GM18511 (cell line): ENCODE measurements around the gene SP140.
"Not testable (repeated sequence)": the region's sequence is repeated elsewhere in the genome, so short reads cannot be mapped to it uniquely, and the experiment has no call there.

Experiments
- ATAC-seq: cut with Tn5 transposase; IDR thresholded peaks from one replicate; pipeline ENCODE4 v1.9.1; 2021; ENCODE audit warnings: mild to moderate bottlenecking, moderate library complexity; ENCODE audit not compliant: unreplicated experiment

SP140 gene

DNA sequence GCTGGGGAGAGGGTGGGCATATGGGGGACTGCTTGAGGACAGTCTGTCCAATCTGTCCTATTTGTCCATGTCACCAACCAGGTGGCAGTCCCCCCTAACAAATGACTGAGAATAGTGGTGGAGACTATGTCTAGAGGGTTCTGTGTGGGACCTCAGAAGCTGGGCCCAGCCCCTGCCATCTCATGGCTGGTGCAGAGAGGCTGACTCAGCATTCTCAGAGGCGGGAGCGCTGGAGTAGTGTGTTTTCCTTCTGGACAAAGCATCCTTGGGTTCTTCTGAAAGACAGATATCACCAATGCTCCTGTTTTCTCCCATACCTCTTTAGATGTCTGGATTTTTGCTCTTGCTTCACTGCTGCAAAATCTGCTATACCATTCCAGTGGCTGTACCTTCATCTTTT, 57.4 kb downstream of the SP140 start:
- ATAC-seq: no peak

DNA sequence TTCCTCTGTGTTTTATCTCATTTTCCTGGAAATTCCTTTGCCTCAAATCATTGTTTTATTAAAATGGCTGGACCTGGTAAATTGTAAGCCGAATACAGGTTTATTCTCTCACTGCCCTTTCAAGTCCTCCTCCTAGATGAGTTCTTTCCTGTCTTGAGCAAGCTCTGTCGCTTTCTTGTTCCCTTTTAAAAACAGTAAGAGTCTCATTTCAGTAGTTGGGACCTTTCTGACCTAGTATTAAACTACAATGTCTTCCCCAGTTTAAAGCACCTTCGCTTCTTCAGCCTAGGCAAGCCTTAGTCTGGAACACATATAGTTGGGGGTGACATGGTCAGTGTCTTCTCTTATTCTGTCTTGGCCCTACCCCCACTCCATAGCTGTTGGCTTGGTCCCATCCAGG, 60.5 kb downstream of the SP140 start:
- ATAC-seq: no peak

DNA sequence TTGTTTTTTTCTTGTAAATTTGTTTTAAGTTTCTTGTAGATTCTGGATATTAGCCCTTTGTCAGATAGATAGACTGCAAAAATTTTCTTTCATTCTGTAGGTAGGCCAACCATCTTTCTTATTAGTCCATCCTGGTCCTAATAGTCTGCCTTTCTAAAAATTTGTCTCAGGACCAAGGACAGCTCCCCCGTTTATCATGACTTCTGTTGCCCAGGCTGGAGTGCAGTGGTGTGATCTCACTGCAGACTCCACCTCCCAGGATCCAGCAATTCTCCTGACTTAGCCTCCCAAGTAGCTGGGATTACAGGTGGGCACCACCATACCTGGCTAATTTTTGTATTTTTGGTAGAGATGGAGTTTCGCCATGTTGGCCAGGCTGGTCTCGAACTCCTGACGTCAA, 63.8 kb downstream of the SP140 start:
- ATAC-seq: not testable (repeated sequence)

DNA sequence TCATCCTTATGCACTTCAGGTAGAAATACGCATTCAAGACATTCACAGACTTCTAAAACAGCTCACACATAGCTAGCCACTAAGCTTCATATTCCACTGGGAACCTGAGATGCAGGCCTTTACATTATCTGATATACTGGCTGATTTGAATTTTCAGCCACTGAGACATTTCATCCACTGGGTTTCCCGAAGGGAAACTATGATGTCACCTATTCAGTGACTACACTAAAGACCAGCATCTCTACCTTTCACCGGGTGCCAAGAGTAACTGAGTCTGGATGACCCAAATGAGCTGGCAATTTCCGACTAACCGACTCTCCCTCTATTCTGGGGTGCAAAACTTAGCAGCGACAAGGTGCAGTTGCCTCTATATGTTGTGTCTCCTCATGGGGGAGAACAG, 69.7 kb downstream of the SP140 start:
- no peak for ATAC-seq

DNA sequence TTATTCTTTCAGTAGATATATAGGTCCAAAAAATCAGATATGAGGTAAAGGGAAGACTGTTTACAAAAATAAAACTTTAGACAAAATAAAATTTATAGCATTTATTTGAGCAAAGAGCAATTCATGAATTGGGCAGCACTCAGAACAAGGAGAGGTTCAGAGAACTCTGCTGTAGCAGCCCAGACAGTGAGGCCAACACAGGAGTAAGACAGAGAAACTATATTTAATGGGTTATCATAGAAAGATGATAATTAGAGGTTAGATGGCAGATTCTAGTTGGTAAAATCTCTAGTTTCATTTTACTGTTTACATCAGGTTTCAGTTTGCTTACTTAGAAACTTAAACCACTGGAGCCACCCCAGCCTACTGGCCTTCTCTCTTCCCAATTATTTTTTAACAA, 71.4 kb downstream of the SP140 start:
- no peak for ATAC-seq

DNA sequence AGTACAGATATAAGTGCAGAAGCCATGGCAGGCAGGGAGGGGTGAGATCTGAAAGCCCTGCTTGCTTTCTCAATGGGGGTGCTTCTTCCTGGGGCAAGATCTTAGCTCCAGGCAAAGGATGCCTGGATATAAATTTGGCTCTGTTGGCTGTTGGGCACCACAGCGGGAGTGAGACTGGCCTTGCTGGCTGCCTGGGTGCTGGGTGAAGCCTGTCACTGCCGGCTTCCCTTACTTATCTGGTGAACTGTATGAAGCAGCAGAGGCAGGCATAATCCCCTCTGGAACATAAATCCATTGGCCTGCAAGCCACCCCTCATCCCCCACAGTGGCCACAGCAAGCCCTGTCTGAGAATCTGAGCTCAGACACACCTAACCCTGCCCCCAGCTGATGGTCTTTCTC, 74.1 kb downstream of the SP140 start:
- ATAC-seq: no peak

DNA sequence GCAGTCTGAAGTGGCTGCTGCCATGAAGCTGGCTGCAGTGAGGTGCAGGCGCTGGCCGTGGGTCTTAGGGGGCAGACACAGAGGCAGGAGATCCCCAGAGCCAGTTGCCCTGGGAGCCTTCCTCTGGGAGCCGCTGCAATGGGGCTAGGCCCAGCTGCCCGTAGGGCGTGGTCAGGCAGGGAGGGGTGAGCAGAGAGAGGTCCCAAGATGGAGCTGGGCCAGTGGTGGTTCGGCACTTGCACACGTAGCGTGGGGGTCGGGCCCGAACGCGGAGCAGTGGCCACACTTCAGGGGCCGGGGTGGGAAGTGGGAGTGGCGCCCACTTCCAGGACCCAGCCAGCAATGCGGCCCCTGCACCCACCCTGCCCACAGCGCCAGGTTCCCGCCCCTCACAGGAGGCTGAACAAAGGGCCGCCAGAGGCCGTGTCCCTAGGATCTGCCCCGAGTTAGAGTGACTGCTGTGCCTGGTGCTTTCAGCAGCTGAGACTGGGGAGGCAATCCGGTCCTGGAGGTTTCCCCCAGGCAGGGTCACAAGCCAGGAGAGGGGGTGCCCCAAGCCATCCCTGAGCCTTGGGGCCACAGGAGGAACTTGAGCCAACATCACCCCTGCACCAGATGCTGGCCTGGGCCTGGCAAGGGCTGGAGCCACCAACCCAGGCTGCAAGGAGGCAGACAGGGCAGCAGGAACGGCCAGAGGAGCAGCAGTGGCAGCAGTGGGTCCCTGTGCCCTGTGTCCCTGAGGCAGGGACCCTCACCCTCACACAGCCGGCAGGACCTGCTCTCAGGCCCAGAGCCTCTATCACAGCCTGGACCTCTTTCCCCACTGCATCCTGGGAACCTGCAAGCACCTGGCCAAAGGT, 80.1 kb downstream of the SP140 start:
- ATAC-seq: no peak

DNA sequence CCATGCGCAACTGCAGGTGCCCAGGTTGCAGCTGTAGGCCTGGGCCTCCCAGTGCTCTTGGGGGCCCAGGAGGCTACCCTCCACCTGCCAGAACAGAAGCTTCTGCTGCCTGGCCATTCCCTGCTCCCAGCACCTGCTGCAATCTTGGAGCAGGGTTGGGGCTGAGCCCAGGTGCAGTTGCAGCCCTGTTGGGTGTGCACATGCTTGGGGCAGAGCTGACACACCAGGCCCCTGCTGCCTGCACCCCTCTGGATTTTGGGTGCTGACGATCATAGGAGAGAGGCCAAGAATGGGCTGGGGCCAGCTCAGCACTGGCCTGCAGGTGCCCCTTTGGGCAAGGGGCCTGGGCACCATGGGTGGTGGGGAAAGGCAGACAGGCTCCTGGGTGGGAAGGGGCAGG, 80.9 kb downstream of the SP140 start:
- no peak for ATAC-seq

DNA sequence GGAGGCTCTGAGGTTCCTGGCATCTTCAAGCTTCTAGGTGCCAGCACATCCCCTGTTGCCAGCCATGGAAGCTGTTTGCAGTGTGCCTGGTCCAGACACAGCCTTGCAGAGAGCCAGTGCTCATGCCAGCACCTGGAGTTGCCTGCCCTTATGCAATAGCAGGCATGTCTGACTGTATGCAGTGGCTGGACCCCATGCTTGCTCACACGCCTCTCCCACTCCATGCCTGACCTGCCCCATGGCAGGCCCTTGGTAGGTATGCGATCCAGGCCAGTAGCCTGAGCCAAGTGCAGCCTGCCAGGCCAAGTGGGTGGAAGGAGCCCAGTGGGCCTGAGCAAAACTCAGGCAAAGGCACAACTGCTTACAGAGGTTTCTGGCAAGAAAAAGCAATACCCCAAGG, 81.9 kb downstream of the SP140 start:
- ATAC-seq: no peak

DNA sequence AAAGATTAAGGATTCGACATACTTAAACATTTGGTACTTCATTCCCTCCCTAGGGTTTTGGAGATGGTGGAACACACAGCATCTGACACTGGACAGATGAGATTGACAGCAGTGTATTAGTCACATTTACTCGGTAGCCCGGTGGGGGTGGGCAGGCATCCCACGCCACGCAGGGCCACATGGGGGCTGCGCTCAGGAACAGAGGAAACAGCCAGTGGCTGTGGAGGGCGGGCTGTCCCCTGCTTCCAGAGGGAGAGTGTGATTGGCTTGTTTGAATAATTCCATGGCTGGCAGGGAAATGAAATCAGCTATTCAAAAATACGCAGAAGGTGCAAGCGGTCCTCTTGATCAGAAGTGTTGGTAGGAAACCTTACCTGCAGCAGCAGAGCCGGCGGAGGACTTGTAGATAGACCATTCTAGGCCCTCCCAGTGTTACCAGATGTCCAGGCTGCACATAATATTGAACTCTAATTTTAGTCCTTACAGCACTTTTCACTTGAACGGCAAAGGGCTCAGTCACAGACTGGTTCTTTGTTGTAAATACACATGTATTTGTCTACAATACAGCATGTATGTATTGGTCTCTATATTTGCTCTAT, 83.0 kb downstream of the SP140 start:
- ATAC-seq: no peak

DNA sequence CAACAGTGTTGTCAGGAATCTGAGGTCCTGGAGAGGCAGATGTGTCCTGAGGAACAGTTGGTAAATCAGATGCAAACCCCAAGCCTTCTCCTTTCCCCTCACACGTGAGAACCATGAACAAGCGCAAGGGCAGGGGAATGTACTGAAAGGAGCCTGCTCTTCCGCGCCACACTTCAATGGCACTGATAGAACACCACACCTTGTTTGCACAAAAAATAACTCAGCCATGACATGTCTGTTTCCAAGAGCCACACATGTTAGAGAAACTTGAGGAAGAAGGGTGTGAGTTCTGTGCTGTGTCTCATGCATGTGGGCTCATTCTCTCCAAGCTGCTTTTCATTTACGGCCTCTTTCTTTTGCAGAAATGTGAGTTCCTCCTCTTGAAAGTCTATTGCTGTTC, 85.3 kb downstream of the SP140 start:
- ATAC-seq: not testable (repeated sequence)

DNA sequence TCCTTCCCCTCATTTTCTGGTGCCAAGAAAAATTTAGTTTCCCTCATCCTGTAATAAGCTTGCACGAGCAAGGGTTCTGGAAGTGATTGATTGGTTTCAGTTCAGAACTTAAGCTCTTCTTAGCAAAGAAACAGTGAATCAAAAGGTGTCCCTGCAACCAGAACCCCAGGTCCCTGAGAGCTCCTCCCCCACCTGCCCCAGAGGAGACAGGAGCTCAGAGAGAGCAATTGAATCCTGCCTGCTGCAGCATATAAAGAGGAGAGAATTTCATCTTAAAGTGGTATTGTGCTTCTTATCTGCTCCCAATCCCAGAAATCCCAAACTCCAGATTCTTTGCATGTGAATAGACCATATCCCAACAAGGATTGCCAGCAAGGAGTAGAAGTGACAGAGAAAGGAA, 86.1 kb downstream of the SP140 start:
- ATAC-seq: not testable (repeated sequence)

DNA sequence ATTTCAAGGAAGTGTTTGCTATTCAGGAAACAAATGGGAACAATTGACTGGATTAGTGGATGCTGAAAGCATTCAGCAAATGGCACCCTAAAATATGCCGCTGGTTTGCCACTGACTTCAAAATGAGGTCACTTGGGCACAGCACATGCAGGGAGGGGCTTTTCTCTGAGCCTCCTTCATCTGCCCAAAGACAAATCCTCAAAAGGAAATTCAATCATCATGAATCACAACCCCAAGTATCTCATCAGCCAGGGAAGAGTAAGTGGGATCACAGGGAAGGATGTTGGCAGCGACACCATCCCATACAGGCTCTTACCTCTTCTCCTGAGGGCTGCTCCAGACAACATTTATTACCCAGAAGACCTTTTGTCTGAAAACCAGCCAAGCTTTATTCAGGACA, 87.1 kb downstream of the SP140 start:
- ATAC-seq: no peak

DNA sequence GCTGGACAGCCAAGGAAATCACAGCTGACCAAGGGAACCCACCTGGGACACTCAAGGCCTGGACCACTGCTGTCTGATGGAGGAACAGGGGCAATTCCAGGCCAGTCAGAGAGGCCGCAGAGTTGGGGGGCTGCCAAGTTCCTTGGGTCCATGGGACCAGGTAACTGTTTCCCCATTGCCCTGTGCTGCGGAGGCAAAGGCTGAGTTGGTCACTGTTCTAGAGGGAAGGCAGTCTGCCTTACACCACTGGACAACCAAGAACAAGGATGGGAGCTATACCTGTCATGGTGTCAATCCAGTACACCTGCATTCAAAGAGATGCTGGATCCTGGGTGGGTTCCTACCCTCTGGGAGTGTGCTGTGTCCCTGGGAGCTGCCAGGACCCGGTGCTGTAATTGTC, 91.8 kb downstream of the SP140 start:
- no peak for ATAC-seq

DNA sequence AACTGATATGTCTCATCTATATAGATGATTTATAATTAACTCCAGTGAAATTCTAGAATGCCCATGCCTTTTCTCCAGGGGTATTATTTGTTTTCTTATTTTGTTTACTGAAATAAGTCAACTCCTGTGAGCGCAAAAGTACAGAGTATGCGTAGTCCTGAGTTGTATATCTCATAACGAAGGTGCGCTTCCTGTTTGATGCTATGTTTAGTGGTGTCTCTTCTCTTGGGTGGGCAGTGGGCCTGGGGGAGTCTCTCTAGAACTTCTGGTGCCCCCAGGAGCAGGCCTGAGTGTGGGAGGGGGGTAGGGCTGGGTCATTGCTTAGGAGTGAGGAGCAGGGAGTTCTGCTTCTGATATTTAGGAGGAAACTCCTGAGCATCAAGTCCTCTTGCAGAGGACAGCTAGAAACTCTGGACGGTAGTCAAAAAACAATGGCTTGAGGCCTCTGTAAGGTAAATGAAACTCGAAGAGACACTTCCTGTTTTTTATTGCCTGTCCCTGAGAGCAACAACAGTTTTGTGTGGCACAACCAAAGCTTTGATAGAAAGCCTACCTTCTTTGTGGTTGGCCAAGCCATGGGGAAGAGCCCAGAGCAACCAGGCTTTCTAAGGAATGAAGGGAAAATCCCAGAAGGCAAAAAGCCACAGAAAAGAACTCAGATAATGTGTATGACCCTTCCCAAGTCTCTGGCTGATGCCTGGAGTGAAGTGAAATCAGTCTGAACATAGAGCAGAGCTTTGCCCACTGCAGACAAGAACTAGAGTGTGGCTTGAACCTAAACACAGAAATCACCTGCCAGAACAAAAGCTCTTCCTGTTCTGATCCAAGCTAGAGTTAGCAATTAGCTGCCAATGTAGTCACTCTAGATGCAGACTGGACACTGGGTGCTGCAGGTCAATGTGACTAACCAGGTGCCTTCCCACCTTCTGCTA, 92.9 kb downstream of the SP140 start:
- ATAC-seq: peak; percentile 52

DNA sequence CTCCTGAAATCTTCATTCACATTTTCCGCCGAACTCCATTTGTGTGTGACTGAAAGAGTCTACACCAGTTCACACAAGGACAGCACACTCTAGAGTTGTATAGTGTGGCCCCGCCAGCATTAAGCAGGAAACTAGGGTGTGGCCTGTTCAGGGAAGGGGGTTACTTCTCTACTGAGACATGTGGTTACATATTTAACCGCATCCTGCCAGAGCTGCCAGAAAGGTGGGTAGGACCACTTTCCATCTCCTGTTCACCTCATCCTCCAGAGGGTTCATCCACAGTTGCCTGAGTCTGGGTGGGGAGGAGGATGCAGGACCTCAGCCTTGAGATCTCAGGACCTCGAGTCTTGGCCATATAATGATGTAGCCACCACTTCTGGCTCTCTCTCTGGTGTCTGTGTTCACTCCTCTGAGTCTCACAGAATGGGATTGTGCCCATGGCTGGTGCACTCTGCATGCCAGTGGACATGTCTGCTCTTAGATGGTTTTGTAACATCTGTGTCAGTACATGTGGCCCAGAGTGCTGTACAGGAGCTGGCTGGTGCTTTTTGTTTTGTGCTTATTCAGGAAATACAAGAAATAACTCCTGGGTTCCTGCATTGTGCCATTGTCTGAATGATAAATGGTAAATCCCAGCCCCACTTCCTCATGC, 93.8 kb downstream of the SP140 start:
- peak; percentile 90 for ATAC-seq

DNA sequence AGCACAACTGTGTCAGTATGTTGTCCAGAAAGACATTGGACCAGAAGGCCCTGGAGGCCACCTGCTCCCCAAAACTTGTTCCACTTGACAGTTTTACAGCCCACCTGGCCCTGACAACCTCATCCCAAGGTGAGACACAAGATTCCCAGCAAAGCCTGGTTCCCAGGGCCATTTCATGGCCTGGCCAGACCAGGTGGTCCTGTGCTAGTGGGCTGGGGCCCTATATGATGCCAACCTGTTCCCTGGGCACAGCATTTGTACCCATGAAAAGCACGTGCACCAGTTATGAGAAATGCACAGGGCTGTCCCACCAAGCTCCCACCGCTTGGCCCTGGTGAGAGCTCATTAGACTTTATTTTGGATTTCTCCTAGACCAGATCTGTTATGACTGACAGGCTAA, 95.5 kb downstream of the SP140 start:
- no peak for ATAC-seq

DNA sequence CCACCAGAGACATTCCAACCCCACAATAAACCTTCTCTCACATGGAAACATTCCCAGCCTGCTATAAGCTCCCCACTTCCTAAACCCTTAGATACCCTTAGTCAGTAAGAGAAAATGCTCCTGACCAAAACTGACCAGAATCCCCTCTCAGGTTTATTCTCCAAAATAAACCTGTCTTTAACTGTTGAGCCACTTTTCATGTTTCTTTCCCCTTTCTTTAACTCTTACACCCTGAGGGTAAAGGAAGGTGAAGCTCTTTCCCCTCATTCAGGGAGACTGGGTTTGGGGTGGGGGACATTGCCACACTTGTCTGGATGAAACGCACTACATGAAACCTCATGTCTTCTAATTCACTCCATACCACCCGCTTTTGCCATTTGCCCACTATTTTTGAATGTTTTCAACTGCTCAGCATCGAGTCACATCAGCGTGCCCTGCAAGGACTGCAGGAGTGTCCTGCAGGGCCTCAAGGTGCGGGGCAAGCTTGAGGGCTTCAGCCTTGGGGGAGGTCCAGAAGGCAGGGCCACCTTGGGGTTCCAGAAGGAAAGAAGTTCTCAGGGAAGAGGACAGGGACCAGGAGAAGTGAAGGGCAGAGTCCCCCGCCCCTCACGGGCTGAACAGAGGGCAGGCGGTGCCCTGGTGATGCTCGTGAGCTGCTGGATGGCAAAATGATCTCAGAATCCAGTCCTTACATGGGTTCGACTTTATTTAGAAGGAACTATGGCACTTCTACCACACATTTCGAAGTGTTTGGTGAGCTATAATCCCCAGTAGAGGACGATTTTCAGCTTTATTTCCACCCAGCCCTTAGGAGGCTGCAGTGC, 97.2 kb downstream of the SP140 start:
- ATAC-seq: no peak

DNA sequence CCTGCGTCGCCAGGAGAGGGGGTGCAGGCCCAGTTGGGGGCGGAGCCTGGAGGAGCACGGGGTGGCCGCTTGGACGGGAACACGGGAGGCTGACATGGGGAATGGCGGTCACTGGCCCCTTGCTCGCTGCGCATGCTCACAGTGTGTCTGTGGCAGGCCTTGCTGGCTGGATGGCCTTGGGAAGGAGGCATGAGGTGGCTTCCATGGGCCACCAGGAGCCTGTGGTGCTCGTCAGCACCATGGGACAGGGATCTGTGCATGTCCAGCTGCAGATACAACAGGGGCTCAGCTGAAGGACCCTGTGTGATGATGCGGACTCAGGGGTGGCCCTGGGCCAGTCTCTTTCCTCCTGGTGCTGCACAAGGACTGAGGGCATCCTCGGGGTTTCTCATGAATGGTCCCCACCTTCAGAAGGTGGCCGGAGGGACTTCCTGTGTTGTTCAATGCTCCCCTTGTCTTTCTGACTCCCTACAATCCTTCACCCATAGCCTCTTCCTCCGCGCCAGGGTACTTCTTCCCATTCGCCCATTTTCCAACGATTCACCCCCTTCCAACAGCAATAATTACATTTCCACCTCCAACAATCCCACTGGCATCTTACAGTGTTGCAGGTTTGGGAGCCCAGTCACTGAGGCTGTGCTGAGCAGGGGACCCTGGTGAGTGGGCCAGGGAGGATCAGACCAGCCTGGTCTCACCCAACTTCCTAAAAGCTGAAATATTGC, 98.0 kb downstream of the SP140 start:
- ATAC-seq: no peak

DNA sequence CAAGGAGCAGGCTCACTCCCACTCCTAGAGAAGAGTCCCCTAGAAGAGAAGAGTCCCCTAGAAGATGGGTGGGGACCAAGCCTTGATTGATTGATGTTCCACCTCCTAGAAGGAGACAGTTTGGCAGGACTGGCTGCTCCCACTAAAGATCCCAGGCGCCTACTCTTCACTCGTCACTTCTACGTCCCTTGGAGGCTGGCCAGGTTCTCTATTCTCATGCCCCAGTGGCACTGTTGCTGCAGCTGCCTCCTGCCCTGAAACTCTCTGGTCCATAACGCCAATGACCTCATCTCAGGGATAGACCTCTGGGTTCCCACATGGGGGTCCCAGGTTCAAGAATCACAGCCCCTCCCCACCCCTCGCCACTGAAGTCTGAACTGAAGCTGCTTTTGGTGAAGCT, 99.0 kb downstream of the SP140 start:
- no peak for ATAC-seq
